Measurements from ENCODE around the gene FXN.

FXN gene

DNA sequence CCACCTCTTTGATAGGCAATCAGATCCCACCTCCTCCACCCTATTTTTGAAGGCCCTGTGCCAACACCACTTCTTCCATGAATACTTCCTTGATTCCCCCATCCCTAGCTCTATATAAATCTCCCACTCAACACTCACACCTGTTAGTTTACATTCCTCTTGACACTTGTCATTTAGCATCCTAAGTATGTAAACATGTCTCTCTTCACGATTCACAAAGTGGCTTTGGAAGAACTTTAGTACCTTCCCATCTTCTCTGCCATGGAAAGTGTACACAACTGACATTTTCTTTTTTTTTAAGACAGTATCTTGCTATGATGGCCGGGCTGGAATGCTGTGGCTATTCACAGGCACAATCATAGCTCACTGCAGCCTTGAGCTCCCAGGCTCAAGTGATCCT lies 1.5 kb upstream of the FXN start:
- H3K27ac ChIP-seq = no peak overlapping the region
- H3K36me3 ChIP-seq (ENCODE audit: insufficient read depth) = no peaks in the 10 kb centered on the region
- peaks cover 32% of the 10 kb centered on the region for H3K79me2 ChIP-seq (ENCODE audit: insufficient read depth, low read depth)
- TF ChIP-seq, protein P1, sequence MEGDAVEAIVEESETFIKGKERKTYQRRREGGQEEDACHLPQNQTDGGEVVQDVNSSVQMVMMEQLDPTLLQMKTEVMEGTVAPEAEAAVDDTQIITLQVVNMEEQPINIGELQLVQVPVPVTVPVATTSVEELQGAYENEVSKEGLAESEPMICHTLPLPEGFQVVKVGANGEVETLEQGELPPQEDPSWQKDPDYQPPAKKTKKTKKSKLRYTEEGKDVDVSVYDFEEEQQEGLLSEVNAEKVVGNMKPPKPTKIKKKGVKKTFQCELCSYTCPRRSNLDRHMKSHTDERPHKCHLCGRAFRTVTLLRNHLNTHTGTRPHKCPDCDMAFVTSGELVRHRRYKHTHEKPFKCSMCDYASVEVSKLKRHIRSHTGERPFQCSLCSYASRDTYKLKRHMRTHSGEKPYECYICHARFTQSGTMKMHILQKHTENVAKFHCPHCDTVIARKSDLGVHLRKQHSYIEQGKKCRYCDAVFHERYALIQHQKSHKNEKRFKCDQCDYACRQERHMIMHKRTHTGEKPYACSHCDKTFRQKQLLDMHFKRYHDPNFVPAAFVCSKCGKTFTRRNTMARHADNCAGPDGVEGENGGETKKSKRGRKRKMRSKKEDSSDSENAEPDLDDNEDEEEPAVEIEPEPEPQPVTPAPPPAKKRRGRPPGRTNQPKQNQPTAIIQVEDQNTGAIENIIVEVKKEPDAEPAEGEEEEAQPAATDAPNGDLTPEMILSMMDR (conservative IDR thresholded peaks at IDR 0.05; ENCODE audit: low read depth, low read length) = no peak
- H3K4me2 ChIP-seq = no peak overlapping the region
- H3K4me3 ChIP-seq (IDR thresholded peaks at IDR 0.05; ENCODE audit: insufficient read depth, low read depth, low read length) = no peak overlapping the region
- no peak overlapping the region for H2AFZ ChIP-seq (ENCODE audit: low read depth)
- no peaks in the 10 kb centered on the region for H4K20me1 ChIP-seq (ENCODE audit: insufficient read depth)
- H3K9ac ChIP-seq = no peak overlapping the region
- H3K27me3 ChIP-seq (ENCODE audit: insufficient read depth, low read depth) = no peaks in the 10 kb centered on the region
- H3K4me1 ChIP-seq (ENCODE audit: low read depth, poor library complexity, severe bottlenecking) = peaks cover 22% of the 10 kb centered on the region

DNA sequence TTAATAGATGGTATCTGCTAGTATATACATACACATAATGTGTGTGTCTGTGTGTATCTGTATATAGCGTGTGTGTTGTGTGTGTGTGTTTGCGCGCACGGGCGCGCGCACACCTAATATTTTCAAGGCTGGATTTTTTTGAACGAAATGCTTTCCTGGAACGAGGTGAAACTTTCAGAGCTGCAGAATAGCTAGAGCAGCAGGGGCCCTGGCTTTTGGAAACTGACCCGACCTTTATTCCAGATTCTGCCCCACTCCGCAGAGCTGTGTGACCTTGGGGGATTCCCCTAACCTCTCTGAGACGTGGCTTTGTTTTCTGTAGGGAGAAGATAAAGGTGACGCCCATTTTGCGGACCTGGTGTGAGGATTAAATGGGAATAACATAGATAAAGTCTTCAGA lies 757 bp downstream of the FXN start:
- Histone ChIP-seq H3K4me3 (IDR thresholded peaks at IDR 0.05; ENCODE audit: insufficient read depth, low read depth, low read length) (peak overlapping the region; percentile 68), H2AFZ (ENCODE audit: low read depth) (peak overlapping the region; percentile 72), H3K4me2 (peak overlapping the region; percentile 88), H3K79me2 (ENCODE audit: insufficient read depth, low read depth) (peaks cover 52% of the 10 kb centered on the region), H3K4me1 (ENCODE audit: low read depth, poor library complexity, severe bottlenecking) (peaks cover 23% of the 10 kb centered on the region), H3K27me3 (ENCODE audit: insufficient read depth, low read depth) (no peaks in the 10 kb centered on the region), H3K9ac (peak overlapping the region; percentile 86), H4K20me1 (ENCODE audit: insufficient read depth) (no peaks in the 10 kb centered on the region), H3K36me3 (ENCODE audit: insufficient read depth) (no peaks in the 10 kb centered on the region), H3K27ac (peak overlapping the region; percentile 73)
- TF ChIP-seq, protein P1 (conservative IDR thresholded peaks at IDR 0.05; ENCODE audit: low read depth, low read length) = no peak

DNA sequence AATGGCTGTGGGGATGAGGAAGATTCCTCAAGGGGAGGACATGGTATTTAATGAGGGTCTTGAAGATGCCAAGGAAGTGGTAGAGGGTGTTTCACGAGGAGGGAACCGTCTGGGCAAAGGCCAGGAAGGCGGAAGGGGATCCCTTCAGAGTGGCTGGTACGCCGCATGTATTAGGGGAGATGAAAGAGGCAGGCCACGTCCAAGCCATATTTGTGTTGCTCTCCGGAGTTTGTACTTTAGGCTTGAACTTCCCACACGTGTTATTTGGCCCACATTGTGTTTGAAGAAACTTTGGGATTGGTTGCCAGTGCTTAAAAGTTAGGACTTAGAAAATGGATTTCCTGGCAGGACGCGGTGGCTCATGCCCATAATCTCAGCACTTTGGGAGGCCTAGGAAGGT lies 1.2 kb downstream of the FXN start:
- peak overlapping the region; percentile 72; the same call in 1 of the 2 replicates for H2AFZ ChIP-seq (ENCODE audit: low read depth)
- no peaks in the 10 kb centered on the region for H3K36me3 ChIP-seq (ENCODE audit: insufficient read depth)
- peak overlapping the region; percentile 68 for H3K4me3 ChIP-seq (IDR thresholded peaks at IDR 0.05; ENCODE audit: insufficient read depth, low read depth, low read length)
- peak overlapping the region; percentile 86; the same call in 1 of the 2 replicates for H3K9ac ChIP-seq
- TF ChIP-seq, protein P1 (conservative IDR thresholded peaks at IDR 0.05; ENCODE audit: low read depth, low read length) = no peak
- H3K79me2 ChIP-seq (ENCODE audit: insufficient read depth, low read depth) = peaks cover 57% of the 10 kb centered on the region
- H3K27ac ChIP-seq = peak overlapping the region; percentile 73; the same call in 1 of the 2 replicates
- H3K4me2 ChIP-seq = peak overlapping the region; percentile 88
- H4K20me1 ChIP-seq (ENCODE audit: insufficient read depth) = no peaks in the 10 kb centered on the region
- no peaks in the 10 kb centered on the region for H3K27me3 ChIP-seq (ENCODE audit: insufficient read depth, low read depth)
- H3K4me1 ChIP-seq (ENCODE audit: low read depth, poor library complexity, severe bottlenecking) = peaks cover 28% of the 10 kb centered on the region

DNA sequence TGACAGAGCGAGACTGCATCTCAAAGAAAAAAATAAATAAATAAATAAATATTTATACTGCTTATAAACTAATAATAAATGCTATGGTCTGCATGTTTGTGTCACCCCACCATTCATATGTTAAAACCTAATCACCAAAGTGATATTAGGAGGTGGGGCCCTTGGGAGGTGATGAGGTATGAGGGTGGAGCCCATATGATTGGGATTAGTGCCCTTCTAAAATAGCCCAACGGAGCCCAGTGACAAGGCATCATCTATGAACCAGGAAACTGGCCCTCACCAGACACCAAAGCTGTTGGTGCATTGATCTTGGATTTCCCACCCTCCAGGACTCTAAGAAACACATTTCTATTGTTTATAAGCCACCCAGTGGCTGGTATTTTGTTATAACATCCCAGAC lies 5.1 kb downstream of the FXN start:
- Histone ChIP-seq H4K20me1 (ENCODE audit: insufficient read depth) (no peaks in the 10 kb centered on the region), H3K4me2 (no peak overlapping the region), H3K4me3 (IDR thresholded peaks at IDR 0.05; ENCODE audit: insufficient read depth, low read depth, low read length) (no peak overlapping the region), H3K4me1 (ENCODE audit: low read depth, poor library complexity, severe bottlenecking) (peaks cover 64% of the 10 kb centered on the region), H2AFZ (ENCODE audit: low read depth) (no peak overlapping the region), H3K27me3 (ENCODE audit: insufficient read depth, low read depth) (no peaks in the 10 kb centered on the region), H3K36me3 (ENCODE audit: insufficient read depth) (no peaks in the 10 kb centered on the region), H3K79me2 (ENCODE audit: insufficient read depth, low read depth) (peaks cover 88% of the 10 kb centered on the region), H3K27ac (no peak overlapping the region), H3K9ac (no peak overlapping the region)
- TF ChIP-seq, protein P1 (conservative IDR thresholded peaks at IDR 0.05; ENCODE audit: low read depth, low read length) = no peak
